ENCODE measurements around the gene CDH12.

The CDH12 gene

DNA sequence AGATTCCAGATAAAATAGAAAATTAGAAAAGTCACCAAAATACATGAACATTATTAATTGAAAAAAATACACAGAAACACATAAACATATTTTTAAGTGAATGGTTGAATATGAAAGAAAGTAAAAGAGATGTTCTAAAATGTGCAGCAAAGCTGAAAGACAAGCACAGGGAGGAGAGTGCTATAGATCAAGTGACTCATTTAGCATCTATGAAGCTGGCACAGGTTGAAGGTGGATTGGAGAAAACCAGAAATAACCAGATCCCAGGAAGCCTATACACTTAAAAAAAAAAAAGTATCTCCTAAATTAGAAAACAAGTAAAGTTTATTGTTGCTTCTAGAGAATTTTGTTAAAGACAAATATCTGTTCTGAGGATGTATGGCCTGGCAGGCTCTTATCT, 338.9 kb downstream of the CDH12 start:
- TF ChIP-seq, protein P1, sequence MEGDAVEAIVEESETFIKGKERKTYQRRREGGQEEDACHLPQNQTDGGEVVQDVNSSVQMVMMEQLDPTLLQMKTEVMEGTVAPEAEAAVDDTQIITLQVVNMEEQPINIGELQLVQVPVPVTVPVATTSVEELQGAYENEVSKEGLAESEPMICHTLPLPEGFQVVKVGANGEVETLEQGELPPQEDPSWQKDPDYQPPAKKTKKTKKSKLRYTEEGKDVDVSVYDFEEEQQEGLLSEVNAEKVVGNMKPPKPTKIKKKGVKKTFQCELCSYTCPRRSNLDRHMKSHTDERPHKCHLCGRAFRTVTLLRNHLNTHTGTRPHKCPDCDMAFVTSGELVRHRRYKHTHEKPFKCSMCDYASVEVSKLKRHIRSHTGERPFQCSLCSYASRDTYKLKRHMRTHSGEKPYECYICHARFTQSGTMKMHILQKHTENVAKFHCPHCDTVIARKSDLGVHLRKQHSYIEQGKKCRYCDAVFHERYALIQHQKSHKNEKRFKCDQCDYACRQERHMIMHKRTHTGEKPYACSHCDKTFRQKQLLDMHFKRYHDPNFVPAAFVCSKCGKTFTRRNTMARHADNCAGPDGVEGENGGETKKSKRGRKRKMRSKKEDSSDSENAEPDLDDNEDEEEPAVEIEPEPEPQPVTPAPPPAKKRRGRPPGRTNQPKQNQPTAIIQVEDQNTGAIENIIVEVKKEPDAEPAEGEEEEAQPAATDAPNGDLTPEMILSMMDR (IDR thresholded peaks at IDR 0.05; ENCODE audit: low read depth, low read length) = no peak
- no peak for DNase-seq
- Histone ChIP-seq H3K4me3 (ENCODE audit: low read depth, low read length) (no peak overlapping the region), H3K27me3 (ENCODE audit: insufficient read depth, low read depth, severe bottlenecking) (no peaks in the 10 kb centered on the region), H3K36me3 (no peaks in the 10 kb centered on the region), H3K27ac (no peak overlapping the region), H3K9me3 (ENCODE audit: severe bottlenecking) (no peaks in the 10 kb centered on the region)

DNA sequence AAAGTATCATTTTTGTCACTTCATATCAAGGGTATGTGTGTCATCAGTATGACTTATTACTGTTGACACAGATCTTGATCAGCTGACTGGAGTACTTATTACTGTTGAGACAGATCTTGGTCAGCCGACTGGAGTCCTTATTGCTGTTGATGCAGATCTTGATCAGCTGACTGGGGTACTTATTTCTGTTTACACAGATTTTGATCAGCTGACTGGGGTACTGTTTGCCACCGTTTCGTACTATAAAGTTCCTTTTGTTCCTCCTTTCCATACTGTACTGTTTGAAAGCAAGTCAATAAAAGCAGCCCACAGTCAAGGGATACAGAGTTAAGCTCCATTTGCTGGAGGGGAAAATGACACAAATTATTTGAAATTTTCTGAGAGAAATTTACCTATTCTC, 347.3 kb downstream of the CDH12 start:
- no peak overlapping the region; the same call in 1 of the 2 replicates for H3K27ac ChIP-seq
- H3K27me3 ChIP-seq (ENCODE audit: insufficient read depth, low read depth, severe bottlenecking) = no peaks in the 10 kb centered on the region
- H3K4me3 ChIP-seq (ENCODE audit: low read depth, low read length) = no peak overlapping the region
- no peaks in the 10 kb centered on the region for H3K36me3 ChIP-seq
- DNase-seq = no peak
- TF ChIP-seq, protein P1 (IDR thresholded peaks at IDR 0.05; ENCODE audit: low read depth, low read length) = no peak
- H3K9me3 ChIP-seq (ENCODE audit: severe bottlenecking) = peaks cover 8% of the 10 kb centered on the region

DNA sequence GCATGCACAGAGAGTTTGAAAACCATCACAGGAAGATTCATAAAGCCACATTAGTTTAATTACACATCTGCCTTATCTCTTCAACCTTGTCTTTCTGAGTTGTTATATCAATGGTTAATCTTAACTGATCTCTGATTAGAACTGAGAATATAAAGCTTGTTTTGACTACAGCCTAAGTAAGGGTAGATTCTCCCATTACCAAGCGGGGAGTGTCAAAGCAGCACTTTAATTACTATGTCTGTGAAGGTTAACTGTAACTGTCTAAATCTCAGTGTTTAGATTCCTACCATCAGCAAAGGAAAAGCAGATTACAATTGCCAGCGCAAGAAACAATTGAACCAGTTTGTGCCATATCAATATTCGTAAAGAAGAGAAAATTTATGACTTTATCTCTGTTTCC, 348.7 kb downstream of the CDH12 start:
- Histone ChIP-seq H3K4me3 (ENCODE audit: low read depth, low read length) (peak overlapping the region; percentile 10), H3K27me3 (ENCODE audit: insufficient read depth, low read depth, severe bottlenecking) (no peaks in the 10 kb centered on the region), H3K9me3 (ENCODE audit: severe bottlenecking) (peaks cover 8% of the 10 kb centered on the region), H3K27ac (peak overlapping the region; percentile 76), H3K36me3 (no peaks in the 10 kb centered on the region)
- TF ChIP-seq, protein P1 (IDR thresholded peaks at IDR 0.05; ENCODE audit: low read depth, low read length) = no peak
- DNase-seq = peak; percentile 66

DNA sequence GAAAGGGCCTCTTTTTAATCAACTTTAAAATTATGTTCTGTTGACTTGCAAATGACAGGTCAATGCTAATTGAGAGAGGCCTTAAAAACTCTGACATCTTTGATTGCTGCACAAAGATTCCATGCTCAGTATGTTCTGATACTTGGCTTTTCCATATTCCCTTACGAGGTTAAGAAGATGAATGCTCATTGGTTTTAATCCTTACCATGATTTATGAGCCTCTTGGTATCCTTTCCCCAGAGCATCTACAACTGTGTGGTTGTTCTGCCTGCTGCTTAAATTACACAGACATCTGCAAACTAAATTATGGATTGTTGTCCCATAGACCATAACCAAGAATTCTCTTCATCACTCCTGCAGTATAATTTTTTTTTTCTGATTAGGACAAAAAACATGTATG, 352.6 kb downstream of the CDH12 start:
- no peaks in the 10 kb centered on the region for H3K36me3 ChIP-seq
- no peaks in the 10 kb centered on the region for H3K27me3 ChIP-seq (ENCODE audit: insufficient read depth, low read depth, severe bottlenecking)
- peak overlapping the region; percentile 23; the same call in 1 of the 2 replicates for H3K27ac ChIP-seq
- H3K9me3 ChIP-seq (ENCODE audit: severe bottlenecking) = peaks cover 8% of the 10 kb centered on the region
- TF ChIP-seq, protein P1 (IDR thresholded peaks at IDR 0.05; ENCODE audit: low read depth, low read length) = no peak
- DNase-seq = no peak
- no peak overlapping the region for H3K4me3 ChIP-seq (ENCODE audit: low read depth, low read length)

DNA sequence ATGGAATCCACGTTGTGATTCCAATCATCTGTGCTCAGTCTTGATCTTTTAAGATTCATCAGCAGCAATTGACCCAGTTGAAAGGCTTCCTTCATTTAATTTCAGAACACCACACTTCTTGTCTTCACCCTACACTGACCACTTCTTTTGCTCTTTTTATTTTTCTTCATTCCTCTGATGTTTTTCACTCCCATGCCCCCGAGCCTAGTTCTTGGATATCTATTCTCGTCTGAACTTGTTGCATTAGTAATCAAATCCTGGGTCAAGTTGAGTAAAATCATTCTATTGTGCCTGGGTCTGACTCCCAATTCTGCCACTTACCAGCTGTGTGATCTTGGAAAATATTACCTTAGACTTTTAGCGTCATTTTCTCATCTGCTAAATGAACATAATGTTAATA, 356.5 kb downstream of the CDH12 start:
- DNase-seq = no peak
- H3K27me3 ChIP-seq (ENCODE audit: insufficient read depth, low read depth, severe bottlenecking) = no peaks in the 10 kb centered on the region
- H3K36me3 ChIP-seq = no peaks in the 10 kb centered on the region
- H3K4me3 ChIP-seq (ENCODE audit: low read depth, low read length) = no peak overlapping the region
- no peak overlapping the region for H3K27ac ChIP-seq
- peaks cover under 1% of the 10 kb centered on the region for H3K9me3 ChIP-seq (ENCODE audit: severe bottlenecking)
- TF ChIP-seq, protein P1 (IDR thresholded peaks at IDR 0.05; ENCODE audit: low read depth, low read length) = no peak

DNA sequence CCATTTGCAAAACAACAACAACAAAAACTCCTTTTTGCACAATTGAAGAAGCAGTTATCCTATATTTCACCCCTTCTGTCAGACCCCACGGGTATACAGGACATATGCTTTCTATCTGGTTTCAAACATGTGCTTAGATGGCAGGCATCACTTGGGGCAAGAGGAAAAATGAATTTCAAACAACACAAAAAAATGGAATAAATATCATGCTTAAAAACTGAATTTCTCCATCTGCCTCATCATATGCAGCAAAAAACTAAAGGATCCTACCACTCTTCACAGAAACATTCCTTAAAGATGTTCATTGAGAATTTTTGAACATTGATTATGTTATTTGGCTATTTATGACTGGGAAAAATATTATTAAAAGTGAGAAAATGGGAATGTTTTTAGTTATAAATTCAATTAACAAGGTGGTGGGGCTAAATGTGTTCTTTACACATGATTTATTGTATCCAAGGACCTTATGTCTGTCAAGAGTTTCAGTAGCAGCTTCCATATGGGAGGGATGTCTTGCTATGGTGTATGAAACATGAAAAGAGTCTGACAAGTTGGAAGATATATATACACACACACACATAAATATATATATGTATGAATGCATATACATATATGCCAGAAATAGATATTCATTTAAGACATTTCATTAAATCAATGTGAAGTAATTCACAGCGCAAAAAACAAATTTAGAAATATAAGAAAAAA, 358.0 kb downstream of the CDH12 start:
- no peak for DNase-seq
- Histone ChIP-seq H3K27me3 (ENCODE audit: insufficient read depth, low read depth, severe bottlenecking) (no peaks in the 10 kb centered on the region), H3K9me3 (ENCODE audit: severe bottlenecking) (no peaks in the 10 kb centered on the region), H3K27ac (no peak overlapping the region), H3K36me3 (no peaks in the 10 kb centered on the region), H3K4me3 (ENCODE audit: low read depth, low read length) (no peak overlapping the region)
- TF ChIP-seq, protein P1 (IDR thresholded peaks at IDR 0.05; ENCODE audit: low read depth, low read length) = no peak
